ENCODE measurements around the gene FSTL1. TPM values are rescaled to one million over a fixed set of nuclear protein-coding genes. Genes with fewer than 3 reads are reported as not detected.

The FSTL1 gene
- total and polyA plus RNA-seq, 2 of the 8 experiments (the other 6 are each of a cell fraction or from before 2014, with no cell fraction given), result 158 to 516 TPM

GRCh38 chr3:120425572-120426250, 25.1 kb downstream of the FSTL1 start:
- no peak overlapping the region for H3K4ac ChIP-seq (replicated peaks; ENCODE audit: insufficient read length, low read depth, low read length)
- H2AFZ ChIP-seq (ENCODE audit: low read length), result no peak overlapping the region
- H4K5ac ChIP-seq (ENCODE audit: insufficient read length, low read depth, low read length), result no peak overlapping the region
- no peak overlapping the region for H3K18ac ChIP-seq (ENCODE audit: extremely low read depth, low read length)
- no peak overlapping the region for H3K9ac ChIP-seq (replicated peaks in 1 of 4; ENCODE audit: extremely low read depth in 1 of 4, low read depth in 3 of 4, low read length in 3 of 4)
- CTCF ChIA-PET (ENCODE audit: partially characterized antibody), result interaction anchor here (0.9 to 23.6 kb wide), 6 partner anchors 8 to 141 kb away, joined by 4 to 294 read pairs (median 16); partner anchors contain the start of gene FSTL1
- H4K91ac ChIP-seq (replicated peaks; ENCODE audit: insufficient read length, low read length), result no peak overlapping the region
- POLR2A ChIA-PET (ENCODE audit: partially characterized antibody), result interaction anchor here (21.2 kb wide), 1 partner anchor 16 kb away, joined by 299 read pairs; the partner anchor contains the start of gene FSTL1
- H4K20me1 ChIP-seq (replicated peaks in 1 of 2; ENCODE audit: control insufficient read depth in 1 of 2, insufficient read depth in 2 of 2, low read length in 2 of 2), result peaks cover 4 to 10% of the 10 kb centered on the region in 2 experiments
- no peak overlapping the region for H3K4me2 ChIP-seq (ENCODE audit: insufficient read depth in 1 of 2, low read depth in 2 of 2, low read length in 2 of 2)
- FAIRE-seq (no peak), DNase-seq (ENCODE audit: low read depth in 1 of 2, low spot score in 2 of 2) (no peak)
- peaks cover 0 to 42% of the 10 kb centered on the region in 2 experiments; a peak in 2 of 4 replicates for H3K79me2 ChIP-seq (ENCODE audit: control insufficient read depth in 1 of 2, insufficient read depth in 2 of 2, low read length in 2 of 2)
- no peaks in the 10 kb centered on the region; the same call in none of the 2 replicates for H3K79me1 ChIP-seq (ENCODE audit: low read depth, low read length)
- H3K27me3 ChIP-seq (replicated peaks in 1 of 4; ENCODE audit: control insufficient read depth in 3 of 4, extremely low read depth in 1 of 4, insufficient read depth in 3 of 4, low read length in 3 of 4), result no peaks in the 10 kb centered on the region
- peaks cover 2 to 15% (median 9%) of the 10 kb centered on the region in 4 experiments for H3K36me3 ChIP-seq (ENCODE audit: control insufficient read depth in 2 of 4, insufficient read depth in 4 of 4, low read length in 3 of 4)
- H4K8ac ChIP-seq (ENCODE audit: extremely low read depth, insufficient read depth, low read length), result no peak overlapping the region
- no peak overlapping the region for H2BK20ac ChIP-seq (ENCODE audit: low read length)
- peaks cover 0 to 11% (median 0%) of the 10 kb centered on the region in 4 experiments; a peak in 2 of 7 replicates for H3K4me1 ChIP-seq (replicated peaks in 1 of 4; ENCODE audit: control insufficient read depth in 3 of 4, insufficient read depth in 4 of 4, low read length in 3 of 4)
- no peak overlapping the region for H3K27ac ChIP-seq (ENCODE audit: low read depth, low read length)
- H2BK5ac ChIP-seq (ENCODE audit: low read depth, low read length), result no peak overlapping the region
- no peak overlapping the region for H3K14ac ChIP-seq (ENCODE audit: insufficient read length)
- no peak overlapping the region for H3K4me3 ChIP-seq (ENCODE audit: extremely low read depth in 1 of 4, insufficient read depth in 2 of 4, low read depth in 3 of 4, low read length in 4 of 4)
- H3K9me3 ChIP-seq (ENCODE audit: insufficient read depth in 2 of 2, low read depth in 1 of 2, low read length in 1 of 2), result no peaks in the 10 kb centered on the region
- H3K23ac ChIP-seq (ENCODE audit: insufficient read length), result no peak overlapping the region
- no peak overlapping the region for H3K56ac ChIP-seq (replicated peaks; ENCODE audit: insufficient read length, low read depth, low read length)
- WGBS, 2 experiments (ENCODE audit: extremely low coverage in 1 of 2, insufficient coverage in 1 of 2, insufficient read length in 1 of 2, insufficient replicate concordance in 2 of 2, low coverage in 1 of 2, low lambda C conversion rate in 2 of 2, missing lambda C conversion rate in 1 of 2), result 89% methylated on average over 1 of the region's 1 CpG; no CpG with 5 or more reads in 1 of the 2 experiments
- no peak overlapping the region for H2BK15ac ChIP-seq (ENCODE audit: low read length)
- H2BK120ac ChIP-seq (replicated peaks; ENCODE audit: low read depth, low read length), result no peak overlapping the region
- H3K23me2 ChIP-seq (ENCODE audit: low read depth, low read length), result no peaks in the 10 kb centered on the region
- H2AK5ac ChIP-seq (ENCODE audit: low read depth, low read length), result no peak overlapping the region
- H2BK12ac ChIP-seq (ENCODE audit: low read depth, low read length), result no peak overlapping the region
- TF ChIP-seq SIRT6 (IDR thresholded peaks at IDR 0.05; ENCODE audit: low read length) (no peak), MAFK (IDR thresholded peaks at IDR 0.05; ENCODE audit: low read depth, low read length) (no peak), RAD21 (IDR thresholded peaks at IDR 0.05 in 1 of 2, conservative IDR thresholded peaks at IDR 0.05 in 1 of 2; ENCODE audit: low read depth in 2 of 2, low read length in 2 of 2) (no peak), EGR1 (IDR thresholded peaks at IDR 0.05; ENCODE audit: borderline replicate concordance, low read depth, low read length) (no peak), EZH2 (IDR thresholded peaks at IDR 0.05; ENCODE audit: low read depth, low read length, severe bottlenecking) (no peak), BCL11A (IDR thresholded peaks at IDR 0.05; ENCODE audit: low read depth in 2 of 2, low read length in 2 of 2) (no peak), CTCF (IDR thresholded peaks at IDR 0.05; ENCODE audit: control extremely low read depth in 1 of 3, insufficient read depth in 1 of 3, low read depth in 1 of 3, low read length in 3 of 3) (no peak), KDM4A (IDR thresholded peaks at IDR 0.05; ENCODE audit: low read depth, low read length, severe bottlenecking) (no peak), CHD1 (IDR thresholded peaks at IDR 0.05; ENCODE audit: low read depth, low read length) (no peak)
